CD14-positive monocyte (primary cell): ENCODE measurements around the gene SPIB. TPM values are rescaled to one million over a fixed set of nuclear protein-coding genes. Genes with fewer than 3 reads are reported as not detected.

Source experiments
- DNase-seq, 3 donors: peaks; one replicate each; pipeline ENCODE4 v3.0.0-alpha.2; 2011 to 2022
- H2AFZ ChIP-seq: 2 replicates; pipeline ENCODE4 v1.6.0; 2012; ENCODE audit warnings: mild to moderate bottlenecking, low read depth, low read length, inconsistent platforms; ENCODE audit not compliant: insufficient read depth, poor library complexity, severe bottlenecking
- H3K27ac ChIP-seq, 2 donors: 1 replicate in 1 of 2; 2 replicates in 1 of 2; pipeline ENCODE4 v1.5.1; 2012 to 2013; ENCODE audit warnings: low read length in 2 of 2, control low read depth in 1 of 2, inconsistent platforms in 1 of 2, low read depth in 1 of 2, mild to moderate bottlenecking in 1 of 2
- H3K27me3 ChIP-seq, 2 donors: one replicate each; pipeline versions ENCODE4 v1.6.0 to v1.6.1; 2011 to 2013; ENCODE audit warnings: low read length in 2 of 2; ENCODE audit not compliant: control insufficient read depth in 2 of 2, insufficient read depth in 2 of 2
- H3K36me3 ChIP-seq, 2 donors: replicated peaks in 1 of 2; 1 replicate in 1 of 2; 2 replicates in 1 of 2; pipeline versions ENCODE4 v1.5.1 to v1.6.1; 2012 to 2013; ENCODE audit warnings: low read length in 2 of 2, control low read depth in 1 of 2, inconsistent platforms in 1 of 2, mild to moderate bottlenecking in 1 of 2; ENCODE audit not compliant: insufficient read depth in 2 of 2, control insufficient read depth in 1 of 2
- H3K4me1 ChIP-seq, 2 donors: 1 replicate in 1 of 2; 2 replicates in 1 of 2; pipeline versions ENCODE4 v1.5.1 to v1.6.1; 2012 to 2013; ENCODE audit warnings: low read length in 2 of 2, control low read depth in 1 of 2, inconsistent platforms in 1 of 2, mild to moderate bottlenecking in 1 of 2, moderate library complexity in 1 of 2; ENCODE audit not compliant: insufficient read depth in 2 of 2, control insufficient read depth in 1 of 2
- H3K4me2 ChIP-seq: replicated peaks from 2 replicates; pipeline ENCODE3; 2012; ENCODE audit warnings: low read length, moderate library complexity, mild to moderate bottlenecking; ENCODE audit not compliant: poor library complexity, severe bottlenecking; ENCODE audit errors: extremely low read depth
- H3K4me3 ChIP-seq, 3 experiments: fragments of 200-600 bp in 1 of 3; sonication (generic) in 1 of 3; replicated peaks in 1 of 3; 1 replicate in 2 of 3; 2 replicates in 1 of 3; pipeline ENCODE4 v1.5.1; 2011 to 2013; ENCODE audit warnings: low read length in 3 of 3, mild to moderate bottlenecking in 3 of 3, control low read depth in 2 of 3, low read depth in 2 of 3, inconsistent platforms in 1 of 3, moderate library complexity in 1 of 3
- H3K79me2 ChIP-seq: 2 replicates; pipeline ENCODE4 v1.6.0; 2012; ENCODE audit warnings: mild to moderate bottlenecking, control low read depth, inconsistent platforms, low read length, moderate library complexity; ENCODE audit not compliant: insufficient read depth
- H3K9ac ChIP-seq: 2 replicates; pipeline ENCODE4 v1.6.0; 2017; ENCODE audit warnings: low read length, mild to moderate bottlenecking; ENCODE audit not compliant: insufficient read depth, poor library complexity, severe bottlenecking
- H3K9me3 ChIP-seq, 2 donors: replicated peaks in 1 of 2; 1 replicate in 1 of 2; 2 replicates in 1 of 2; pipeline versions ENCODE4 v1.5.1 to v1.6.1; 2012 to 2013; ENCODE audit warnings: low read length in 2 of 2, control low read depth in 1 of 2; ENCODE audit not compliant: control insufficient read depth in 1 of 2, insufficient read depth in 1 of 2
- H4K20me1 ChIP-seq: 2 replicates; pipeline ENCODE4 v1.6.0; 2012; ENCODE audit warnings: mild to moderate bottlenecking, low read length, control low read depth, moderate library complexity; ENCODE audit not compliant: insufficient read depth
- H3K27ac Mint-ChIP-seq, 7 donors: one replicate each; pipeline ENCODE4 v1.8.0; 2020; ENCODE audit warnings: mild to moderate bottlenecking in 7 of 7, mixed read lengths in 7 of 7, moderate library complexity in 6 of 7, inconsistent platforms in 2 of 7
- H3K27me3 Mint-ChIP-seq, 3 donors: one replicate each; pipeline ENCODE4 v1.8.0; 2021 to 2022; ENCODE audit warnings: low read depth in 3 of 3, mild to moderate bottlenecking in 3 of 3, mixed read lengths in 3 of 3, moderate library complexity in 3 of 3, inconsistent platforms in 1 of 3
- H3K36me3 Mint-ChIP-seq, 2 donors: one replicate each; pipeline ENCODE4 v1.8.0; 2020; ENCODE audit warnings: mixed read lengths in 2 of 2, inconsistent platforms in 1 of 2, mild to moderate bottlenecking in 1 of 2
- H3K4me1 Mint-ChIP-seq: one replicate; pipeline ENCODE4 v1.8.0; 2020; ENCODE audit warnings: mild to moderate bottlenecking, mixed read lengths
- H3K4me3 Mint-ChIP-seq, 2 donors: one replicate each; pipeline ENCODE4 v1.8.0; 2020; ENCODE audit warnings: mild to moderate bottlenecking in 2 of 2, mixed read lengths in 2 of 2, moderate library complexity in 1 of 2
- H3K9me3 Mint-ChIP-seq, 7 donors: one replicate each; pipeline ENCODE4 v1.8.0; 2020 to 2022; ENCODE audit warnings: mixed read lengths in 7 of 7, mild to moderate bottlenecking in 6 of 7, moderate library complexity in 6 of 7, inconsistent platforms in 2 of 7
- WGBS: methylation state at CpG from one replicate; pipeline ENCODE4 v1.1.5; 2013; ENCODE audit warnings: missing lambda C conversion rate; ENCODE audit not compliant: insufficient coverage; 5-methylcytosine and 5-hydroxymethylcytosine counted together
- intact Hi-C, 2 donors: fragments of 100-400 bp; cut with micrococcal nuclease; formaldehyde crosslinking; loops; one replicate each; pipeline versions ENCODE4 v1.15.0 to v1.15.1; 2023
- polyA plus RNA-seq, 3 donors: library from polyadenylated mRNA; depleted of rRNA in 1 of 3; unstranded in 2 of 3; stranded (reverse) in 1 of 3; fragments of 300-500 nt in 2 of 3; fragments of >200 nt in 1 of 3; fragmentation: Illumina TruSeq in 2 of 3; gene quantifications; 1 replicate in 2 of 3; 2 replicates in 1 of 3; pipeline ENCODE4 v1.2.3, GENCODE V29; 2012 to 2021
- TF ChIP-seq, protein P1 (sequence below): fragments of 200-600 bp; IDR thresholded peaks from one replicate; pipeline ENCODE4 v1.8.0; 2022; ENCODE audit warnings: antibody characterized with exemption, mild to moderate bottlenecking

Gene SPIB
- polyA plus RNA-seq, 3 donors, result 0.16 to 2.3 (median 0.34) TPM

DNA sequence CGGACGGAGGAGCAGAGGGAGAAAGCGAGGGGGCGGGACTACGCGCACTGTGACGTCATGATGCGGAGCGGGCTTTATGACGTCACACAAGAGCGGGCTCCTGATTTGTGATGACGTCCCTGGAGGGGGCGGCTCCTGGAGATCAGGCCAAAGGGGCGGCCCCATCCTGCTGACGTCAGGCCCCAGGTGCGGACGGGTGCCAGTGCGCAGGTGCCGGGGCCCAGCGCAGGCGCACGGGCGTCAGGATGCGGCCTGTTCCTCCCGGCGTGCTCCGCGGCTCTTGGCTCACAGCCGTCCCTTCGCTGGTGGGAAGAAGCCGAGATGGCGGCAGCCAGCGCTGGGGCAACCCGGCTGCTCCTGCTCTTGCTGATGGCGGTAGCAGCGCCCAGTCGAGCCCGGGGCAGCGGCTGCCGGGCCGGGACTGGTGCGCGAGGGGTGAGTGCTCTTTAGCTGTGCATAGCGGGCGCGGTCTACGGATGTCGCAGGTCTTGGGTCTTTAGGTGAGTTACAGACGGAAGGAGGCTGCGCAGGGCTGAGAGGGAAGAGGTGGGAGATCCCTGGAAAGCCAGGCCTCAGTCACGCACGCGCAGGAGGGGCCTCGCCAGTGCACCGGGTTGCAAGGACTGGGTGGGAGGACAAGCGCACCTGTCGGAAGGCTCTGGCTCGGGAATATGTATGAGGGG is 57.6 kb downstream of the SPIB start, which contains the start of the genes EMC10 and GARIN5A:
Gene EMC10, plus strand, starts transcription at position 284 of the 683 bp plus-strand sequence. Its CDS starts 38 bp downstream, at position 322.
Gene GARIN5A, minus strand, starts transcription at position 625 of the 683 bp plus-strand sequence. Its CDS starts 460 bp downstream, at position 165.
- peaks cover 29% of the 10 kb centered on the region for H3K79me2 ChIP-seq
- peak within 1 kb of the TSS; percentile 64 to 98 (median 97) for H3K4me3 ChIP-seq
- H3K9me3 ChIP-seq, result no peaks in the 10 kb centered on the region
- Mint-ChIP-seq H3K36me3 (peaks cover 29 to 40% of the 10 kb centered on the region in 2 donors), H3K27ac (peak within 1 kb of the TSS; percentile 90 to 96 (median 93)), H3K4me1 (peaks cover 14% of the 10 kb centered on the region), H3K9me3 (peaks cover 0 to 13% (median 2%) of the 10 kb centered on the region in 7 donors), H3K27me3 (peaks cover 0 to 6% (median 6%) of the 10 kb centered on the region in 3 donors), H3K4me3 (peak within 1 kb of the TSS; percentile 98 to 99)
- peak within 1 kb of the TSS; percentile 92 for H3K9ac ChIP-seq
- peaks cover 11 to 12% of the 10 kb centered on the region in 2 donors for H3K4me1 ChIP-seq
- TF ChIP-seq, protein P1, sequence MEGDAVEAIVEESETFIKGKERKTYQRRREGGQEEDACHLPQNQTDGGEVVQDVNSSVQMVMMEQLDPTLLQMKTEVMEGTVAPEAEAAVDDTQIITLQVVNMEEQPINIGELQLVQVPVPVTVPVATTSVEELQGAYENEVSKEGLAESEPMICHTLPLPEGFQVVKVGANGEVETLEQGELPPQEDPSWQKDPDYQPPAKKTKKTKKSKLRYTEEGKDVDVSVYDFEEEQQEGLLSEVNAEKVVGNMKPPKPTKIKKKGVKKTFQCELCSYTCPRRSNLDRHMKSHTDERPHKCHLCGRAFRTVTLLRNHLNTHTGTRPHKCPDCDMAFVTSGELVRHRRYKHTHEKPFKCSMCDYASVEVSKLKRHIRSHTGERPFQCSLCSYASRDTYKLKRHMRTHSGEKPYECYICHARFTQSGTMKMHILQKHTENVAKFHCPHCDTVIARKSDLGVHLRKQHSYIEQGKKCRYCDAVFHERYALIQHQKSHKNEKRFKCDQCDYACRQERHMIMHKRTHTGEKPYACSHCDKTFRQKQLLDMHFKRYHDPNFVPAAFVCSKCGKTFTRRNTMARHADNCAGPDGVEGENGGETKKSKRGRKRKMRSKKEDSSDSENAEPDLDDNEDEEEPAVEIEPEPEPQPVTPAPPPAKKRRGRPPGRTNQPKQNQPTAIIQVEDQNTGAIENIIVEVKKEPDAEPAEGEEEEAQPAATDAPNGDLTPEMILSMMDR, result no peak
- peaks cover 26 to 37% of the 10 kb centered on the region in 2 donors for H3K36me3 ChIP-seq
- 5% methylated on average over 58 of the region's 58 CpGs for WGBS
- H3K4me2 ChIP-seq, result peak within 1 kb of the TSS; percentile 87
- intact Hi-C loops, result loop anchor here (1.0 to 2.0 kb wide), 2 partner anchors 34 to 35 kb away; partner anchors contain the start of gene JOSD2 (in 2 of the 2)
- H3K27ac ChIP-seq, result peak within 1 kb of the TSS; percentile 70 to 86
- DNase-seq, result peak; percentile 85 to 93 (median 92)
- H3K27me3 ChIP-seq, result no peaks in the 10 kb centered on the region
- peaks cover 32% of the 10 kb centered on the region for H4K20me1 ChIP-seq
- peak within 1 kb of the TSS; percentile 95 for H2AFZ ChIP-seq

- intact Hi-C loops, result loop anchor here (1.0 to 2.0 kb wide), 2 partner anchors 34 kb away; partner anchors contain the start of gene JOSD2 (in 2 of the 2)
- TF ChIP-seq, protein P1, result no peak
- H3K79me2 ChIP-seq, result peaks cover 29% of the 10 kb centered on the region
- peak overlapping the region; percentile 92 for H3K9ac ChIP-seq
- H4K20me1 ChIP-seq, result peaks cover 32% of the 10 kb centered on the region
- DNase-seq, result no peak
- Mint-ChIP-seq H3K27ac (peak overlapping the region; percentile 90 to 96 (median 93)), H3K36me3 (peaks cover 30 to 43% of the 10 kb centered on the region in 2 donors), H3K9me3 (peaks cover 0 to 13% (median 2%) of the 10 kb centered on the region in 7 donors), H3K27me3 (peaks cover 0 to 6% (median 5%) of the 10 kb centered on the region in 3 donors), H3K4me3 (peak overlapping the region; percentile 98 to 99), H3K4me1 (peaks cover 14% of the 10 kb centered on the region)
- H3K9me3 ChIP-seq, result no peaks in the 10 kb centered on the region
- H3K4me3 ChIP-seq, result peak overlapping the region; percentile 64 to 98 (median 97)
- peak overlapping the region; percentile 95 for H2AFZ ChIP-seq
- H3K4me1 ChIP-seq, result peaks cover 11 to 12% of the 10 kb centered on the region in 2 donors
- H3K36me3 ChIP-seq, result peaks cover 31 to 42% of the 10 kb centered on the region in 2 donors
- peak overlapping the region; percentile 70 to 86 for H3K27ac ChIP-seq
- H3K27me3 ChIP-seq, result no peaks in the 10 kb centered on the region
- WGBS, result 7% methylated on average over 11 of the region's 20 CpGs
- peak overlapping the region; percentile 87 for H3K4me2 ChIP-seq
Measured at GRCh38 chr19:50476907-50477238, 58.1 kb downstream of the SPIB start.
